ENCODE measurements around the gene SINHCAF.
"Not testable (repeated sequence)": the region's sequence is repeated elsewhere in the genome, so short reads cannot be mapped to it uniquely, and the experiment has no call there.

DNA sequence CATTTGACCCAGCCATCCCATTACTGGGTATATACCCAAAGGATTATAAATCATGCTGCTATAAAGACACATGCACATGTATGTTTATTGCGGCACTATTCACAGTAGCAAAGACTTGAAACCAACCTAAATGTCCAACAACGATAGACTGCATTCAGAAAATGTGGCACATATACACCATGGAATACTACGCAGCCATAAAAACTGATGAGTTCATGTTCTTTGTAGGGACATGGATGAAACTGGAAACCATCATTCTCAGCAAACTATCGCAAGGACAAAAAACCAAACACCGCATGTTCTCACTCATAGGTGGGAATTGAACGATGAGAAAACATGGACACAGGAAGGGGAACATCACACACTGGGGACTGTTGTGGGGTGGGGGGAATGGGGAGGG, 52.2 kb downstream of the SINHCAF start:
- TF ChIP-seq, protein P1, sequence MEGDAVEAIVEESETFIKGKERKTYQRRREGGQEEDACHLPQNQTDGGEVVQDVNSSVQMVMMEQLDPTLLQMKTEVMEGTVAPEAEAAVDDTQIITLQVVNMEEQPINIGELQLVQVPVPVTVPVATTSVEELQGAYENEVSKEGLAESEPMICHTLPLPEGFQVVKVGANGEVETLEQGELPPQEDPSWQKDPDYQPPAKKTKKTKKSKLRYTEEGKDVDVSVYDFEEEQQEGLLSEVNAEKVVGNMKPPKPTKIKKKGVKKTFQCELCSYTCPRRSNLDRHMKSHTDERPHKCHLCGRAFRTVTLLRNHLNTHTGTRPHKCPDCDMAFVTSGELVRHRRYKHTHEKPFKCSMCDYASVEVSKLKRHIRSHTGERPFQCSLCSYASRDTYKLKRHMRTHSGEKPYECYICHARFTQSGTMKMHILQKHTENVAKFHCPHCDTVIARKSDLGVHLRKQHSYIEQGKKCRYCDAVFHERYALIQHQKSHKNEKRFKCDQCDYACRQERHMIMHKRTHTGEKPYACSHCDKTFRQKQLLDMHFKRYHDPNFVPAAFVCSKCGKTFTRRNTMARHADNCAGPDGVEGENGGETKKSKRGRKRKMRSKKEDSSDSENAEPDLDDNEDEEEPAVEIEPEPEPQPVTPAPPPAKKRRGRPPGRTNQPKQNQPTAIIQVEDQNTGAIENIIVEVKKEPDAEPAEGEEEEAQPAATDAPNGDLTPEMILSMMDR (IDR thresholded peaks at IDR 0.05; ENCODE audit: insufficient read depth, low read depth, low read length): not testable (repeated sequence)
- TF ChIP-seq EZH2 (IDR thresholded peaks at IDR 0.05; ENCODE audit: insufficient read depth, low read length): not testable (repeated sequence)

Measured in astrocyte (in vitro differentiated cells and primary cell).